Activated CD4-positive, alpha-beta memory T cell treated with anti-CD3 and anti-CD28 coated beads, Interleukin-2, amount 10 ng/mL, durations not matched to agents 7 days and 5 days (primary cell): ENCODE data around the gene MRPS7. TPM values are rescaled to one million over a fixed set of nuclear protein-coding genes. Genes with fewer than 3 reads are reported as not detected.

Experiments used
- CTCF ChIA-PET: fragments of 350-600 bp; sonication (Branson Sonifier 250); formaldehyde crosslinking; loops from one replicate; lab custom pipeline; 2021; ENCODE audit warnings: antibody characterized with exemption, inconsistent platforms; lab: Charles Lee
- POLR2A ChIA-PET: fragments of 350-600 bp; sonication (Branson Sonifier 250); formaldehyde crosslinking; loops from one replicate; lab custom pipeline; 2021; ENCODE audit warnings: antibody characterized with exemption; lab: Charles Lee
- DNase-seq: peaks from one replicate; pipeline ENCODE4 v3.0.0-alpha.2; 2020
- H3K27ac Mint-ChIP-seq: one replicate; pipeline ENCODE4 v1.8.0; 2021; ENCODE audit warnings: mild to moderate bottlenecking, mixed read lengths
- H3K27me3 Mint-ChIP-seq: one replicate; pipeline ENCODE4 v1.8.0; 2021; ENCODE audit warnings: mixed read lengths
- H3K36me3 Mint-ChIP-seq: one replicate; pipeline ENCODE4 v1.8.0; 2021; ENCODE audit warnings: low read depth, mixed read lengths
- H3K4me1 Mint-ChIP-seq: one replicate; pipeline ENCODE4 v1.8.0; 2021; ENCODE audit warnings: mixed read lengths
- H3K4me3 Mint-ChIP-seq: one replicate; pipeline ENCODE4 v1.8.0; 2021; ENCODE audit warnings: mild to moderate bottlenecking, mixed read lengths
- H3K9me3 Mint-ChIP-seq: one replicate; pipeline ENCODE4 v1.8.0; 2021; ENCODE audit warnings: mixed read lengths
- total RNA-seq, 2 experiments: library from RNA; stranded (reverse); gene quantifications; one replicate each; pipeline ENCODE4 v1.2.3, GENCODE V29; 2021

Gene MRPS7
- 10 to 100 TPM; 39.7 to 40.0 TPM for total RNA-seq

- H3K27me3 Mint-ChIP-seq: no peaks in the 10 kb centered on the region
- POLR2A ChIA-PET: interaction anchor here (0.6 to 4.8 kb wide), 49 partner anchors 10 to 522 kb away, joined by 3 to 183 read pairs (median 5); partner anchors contain the start of genes ATP5PD, FDXR, GRB2 and JPT1
- CTCF ChIA-PET: interaction anchor here (1.1 to 5.3 kb wide), 15 partner anchors 9 to 301 kb away, joined by 3 to 121 read pairs (median 6); partner anchors contain the start of genes MIF4GD, MRPL58, SLC25A19 and TMEM94
- H3K4me3 Mint-ChIP-seq: peak within 1 kb of the TSS; percentile 96
- DNase-seq: peak; percentile 96
- H3K9me3 Mint-ChIP-seq: no peaks in the 10 kb centered on the region
- H3K4me1 Mint-ChIP-seq: peaks cover 53% of the 10 kb centered on the region
- H3K27ac Mint-ChIP-seq: peak within 1 kb of the TSS; percentile 99
- H3K36me3 Mint-ChIP-seq: peaks cover 37% of the 10 kb centered on the region
Observed at GRCh38 chr17:75261336-75262111, at the start of gene MRPS7, which contains the start of gene GGA3. Gene MRPS7 (plus strand): TSS chr17:75261879. CDS start chr17:75261901, 22 bp downstream. Gene GGA3 (minus strand): TSS chr17:75261606. CDS start chr17:75261587, 19 bp downstream.

GRCh38 chr17:75218131-75218530 lies 43.5 kb upstream of the MRPS7 start:
- Mint-ChIP-seq H3K27ac (no peak overlapping the region), H3K27me3 (no peaks in the 10 kb centered on the region), H3K36me3 (peaks cover 58% of the 10 kb centered on the region), H3K4me1 (no peaks in the 10 kb centered on the region), H3K4me3 (no peak overlapping the region), H3K9me3 (no peaks in the 10 kb centered on the region)
- CTCF ChIA-PET: interaction anchor here (1.0 kb wide), 1 partner anchor 21 kb away, joined by 3 read pairs; no protein-coding TSS in a partner anchor
- POLR2A ChIA-PET: interaction anchor here (0.8 kb wide), 1 partner anchor 13 kb away, joined by 5 read pairs; the partner anchor contains the start of gene NUP85
- no peak for DNase-seq

GRCh38 chr17:75219815-75220214 lies 41.9 kb upstream of the MRPS7 start:
- H3K9me3 Mint-ChIP-seq: no peaks in the 10 kb centered on the region
- H3K27ac Mint-ChIP-seq: no peak overlapping the region
- H3K4me3 Mint-ChIP-seq: no peak overlapping the region
- ChIA-PET CTCF (interaction anchor here (1.4 to 1.8 kb wide), 2 partner anchors 21 to 106 kb away, joined by 5 to 6 read pairs; no protein-coding TSS in a partner anchor), POLR2A (interaction anchor here (1.3 to 2.9 kb wide), 2 partner anchors 14 to 38 kb away, joined by 3 to 7 read pairs; partner anchors contain the start of gene NUP85)
- H3K4me1 Mint-ChIP-seq: no peaks in the 10 kb centered on the region
- no peaks in the 10 kb centered on the region for H3K27me3 Mint-ChIP-seq
- DNase-seq: no peak
- peaks cover 55% of the 10 kb centered on the region for H3K36me3 Mint-ChIP-seq

- H3K4me3 Mint-ChIP-seq: no peak overlapping the region
- CTCF ChIA-PET: interaction anchor here (0.8 to 3.0 kb wide), 2 partner anchors 14 to 15 kb away, joined by 3 to 13 read pairs; no protein-coding TSS in a partner anchor
- H3K9me3 Mint-ChIP-seq: no peaks in the 10 kb centered on the region
- no peaks in the 10 kb centered on the region for H3K27me3 Mint-ChIP-seq
- peaks cover 41% of the 10 kb centered on the region for H3K36me3 Mint-ChIP-seq
- DNase-seq: no peak
- POLR2A ChIA-PET: interaction anchor here (1.2 kb wide), 1 partner anchor 36 kb away, joined by 4 read pairs; the partner anchor contains the start of genes GGA3 and MRPS7
- H3K27ac Mint-ChIP-seq: no peak overlapping the region
- H3K4me1 Mint-ChIP-seq: no peaks in the 10 kb centered on the region
Observed at GRCh38 chr17:75225016-75225415, 36.7 kb upstream of the MRPS7 start.

- Mint-ChIP-seq H3K27ac (no peak overlapping the region), H3K9me3 (no peaks in the 10 kb centered on the region), H3K4me1 (no peaks in the 10 kb centered on the region), H3K36me3 (peaks cover 54% of the 10 kb centered on the region), H3K27me3 (no peaks in the 10 kb centered on the region), H3K4me3 (no peak overlapping the region)
- ChIA-PET POLR2A (interaction anchor here (0.9 kb wide), 1 partner anchor 10 kb away, joined by 3 read pairs; no protein-coding TSS in a partner anchor), CTCF (interaction anchor here (2.1 to 2.4 kb wide), 2 partner anchors 12 to 114 kb away, joined by 5 to 7 read pairs; no protein-coding TSS in a partner anchor)
- DNase-seq: no peak
Observed at GRCh38 chr17:75227729-75228128, 34.0 kb upstream of the MRPS7 start.

- DNase-seq: no peak
- POLR2A ChIA-PET: interaction anchor here (0.9 to 2.2 kb wide), 3 partner anchors 9 to 13 kb away, joined by 3 to 9 read pairs (median 4); no protein-coding TSS in a partner anchor
- H3K9me3 Mint-ChIP-seq: no peaks in the 10 kb centered on the region
Observed at GRCh38 chr17:75228305-75228704, 33.4 kb upstream of the MRPS7 start.

GRCh38 chr17:75228847-75229246 lies 32.8 kb upstream of the MRPS7 start:
- Mint-ChIP-seq H3K27me3 (no peaks in the 10 kb centered on the region), H3K4me1 (no peaks in the 10 kb centered on the region), H3K27ac (no peak overlapping the region), H3K36me3 (peaks cover 55% of the 10 kb centered on the region), H3K4me3 (no peak overlapping the region), H3K9me3 (no peaks in the 10 kb centered on the region)
- CTCF ChIA-PET: interaction anchor here (0.7 to 2.4 kb wide), 3 partner anchors 11 to 115 kb away, joined by 3 to 7 read pairs (median 5); no protein-coding TSS in a partner anchor
- DNase-seq: no peak
- POLR2A ChIA-PET: interaction anchor here (0.9 to 2.2 kb wide), 4 partner anchors 11 to 48 kb away, joined by 3 to 9 read pairs (median 4); no protein-coding TSS in a partner anchor

More at GRCh38 chr17:75228305-75228704, 33.4 kb upstream of the MRPS7 start:
- CTCF ChIA-PET: interaction anchor here (2.1 to 2.4 kb wide), 2 partner anchors 11 to 114 kb away, joined by 5 to 7 read pairs; no protein-coding TSS in a partner anchor
- H3K4me1 Mint-ChIP-seq: no peaks in the 10 kb centered on the region
- no peak overlapping the region for H3K27ac Mint-ChIP-seq
- H3K4me3 Mint-ChIP-seq: no peak overlapping the region
- H3K36me3 Mint-ChIP-seq: peaks cover 56% of the 10 kb centered on the region
- no peaks in the 10 kb centered on the region for H3K27me3 Mint-ChIP-seq

GRCh38 chr17:75231071-75231470 lies 30.6 kb upstream of the MRPS7 start:
- no peak overlapping the region for H3K4me3 Mint-ChIP-seq
- H3K27ac Mint-ChIP-seq: no peak overlapping the region
- DNase-seq: no peak
- POLR2A ChIA-PET: interaction anchor here (1.1 to 1.7 kb wide), 2 partner anchors 8 to 9 kb away, joined by 3 to 6 read pairs; no protein-coding TSS in a partner anchor
- no peaks in the 10 kb centered on the region for H3K27me3 Mint-ChIP-seq
- H3K36me3 Mint-ChIP-seq: peaks cover 60% of the 10 kb centered on the region
- CTCF ChIA-PET: interaction anchor here (0.6 to 1.2 kb wide), 2 partner anchors 8 to 16 kb away, joined by 3 read pairs; no protein-coding TSS in a partner anchor
- no peaks in the 10 kb centered on the region for H3K9me3 Mint-ChIP-seq
- H3K4me1 Mint-ChIP-seq: no peaks in the 10 kb centered on the region

GRCh38 chr17:75231741-75232464 lies 29.8 kb upstream of the MRPS7 start:
- H3K4me1 Mint-ChIP-seq: no peaks in the 10 kb centered on the region
- H3K36me3 Mint-ChIP-seq: peaks cover 66% of the 10 kb centered on the region
- POLR2A ChIA-PET: interaction anchor here (0.6 to 1.7 kb wide), 2 partner anchors 10 to 18 kb away, joined by 3 to 6 read pairs; no protein-coding TSS in a partner anchor
- CTCF ChIA-PET: no interaction called here
- no peaks in the 10 kb centered on the region for H3K27me3 Mint-ChIP-seq
- no peak overlapping the region for H3K27ac Mint-ChIP-seq
- no peak overlapping the region for H3K4me3 Mint-ChIP-seq
- no peak for DNase-seq
- no peaks in the 10 kb centered on the region for H3K9me3 Mint-ChIP-seq

GRCh38 chr17:75232786-75233185 lies 28.9 kb upstream of the MRPS7 start:
- Mint-ChIP-seq H3K36me3 (peaks cover 65% of the 10 kb centered on the region), H3K4me1 (no peaks in the 10 kb centered on the region), H3K27me3 (no peaks in the 10 kb centered on the region), H3K4me3 (no peak overlapping the region), H3K9me3 (no peaks in the 10 kb centered on the region), H3K27ac (no peak overlapping the region)
- DNase-seq: no peak
- POLR2A ChIA-PET: no interaction called here
- CTCF ChIA-PET: no interaction called here

- H3K27me3 Mint-ChIP-seq: no peaks in the 10 kb centered on the region
- peaks cover 27% of the 10 kb centered on the region for H3K4me1 Mint-ChIP-seq
- CTCF ChIA-PET: interaction anchor here (0.5 to 1.9 kb wide), 12 partner anchors 23 to 360 kb away, joined by 3 to 6 read pairs (median 3); partner anchors contain the start of genes GGA3, MIF4GD and MRPS7
- DNase-seq: no peak
- peaks cover 75% of the 10 kb centered on the region for H3K36me3 Mint-ChIP-seq
- H3K4me3 Mint-ChIP-seq: no peak overlapping the region
- POLR2A ChIA-PET: interaction anchor here (0.7 to 8.8 kb wide), 4 partner anchors 9 to 34 kb away, joined by 3 to 96 read pairs (median 4); partner anchors contain the start of genes GGA3, MIF4GD and MRPS7
- no peak overlapping the region for H3K27ac Mint-ChIP-seq
- H3K9me3 Mint-ChIP-seq: no peaks in the 10 kb centered on the region
Observed at GRCh38 chr17:75237100-75238014, 24.3 kb upstream of the MRPS7 start.
